Measurements from ENCODE around the gene GALR2. TPM values are rescaled to one million over a fixed set of nuclear protein-coding genes. Genes with fewer than 3 reads are reported as not detected.
"Not testable (repeated sequence)": the region's sequence is repeated elsewhere in the genome, so short reads cannot be mapped to it uniquely, and the experiment has no call there.

GALR2 gene
- total RNA-seq, 2 experiments from 2014 or later = 0.59 to 1.0 TPM

- DNase-seq = no peak
- no peaks in the 10 kb centered on the region for H3K9me3 Mint-ChIP-seq
- H3K4me3 ChIP-seq (ENCODE audit: low read length) = no peak overlapping the region
- H3K27ac ChIP-seq (ENCODE audit: low read depth in 1 of 2, low read length in 2 of 2) = no peak overlapping the region
- H3K27me3 Mint-ChIP-seq = no peaks in the 10 kb centered on the region
- ChIA-PET POLR2A (no interaction called here), CTCF (no interaction called here)
- no peaks in the 10 kb centered on the region for H3K9me3 ChIP-seq (ENCODE audit: control insufficient read depth in 1 of 2, insufficient read depth in 1 of 2, low read length in 2 of 2)
- no peak for ATAC-seq (ENCODE audit: poor library complexity)
- H3K4me3 Mint-ChIP-seq = no peak overlapping the region
- peaks cover 51% of the 10 kb centered on the region for H3K36me3 Mint-ChIP-seq (ENCODE audit: low read depth)
- H3K27ac Mint-ChIP-seq = peak overlapping the region; percentile 24
- intact Hi-C loops (cut with DNase I, micrococcal nuclease) = no loop called here
- TF ChIP-seq, protein P1, sequence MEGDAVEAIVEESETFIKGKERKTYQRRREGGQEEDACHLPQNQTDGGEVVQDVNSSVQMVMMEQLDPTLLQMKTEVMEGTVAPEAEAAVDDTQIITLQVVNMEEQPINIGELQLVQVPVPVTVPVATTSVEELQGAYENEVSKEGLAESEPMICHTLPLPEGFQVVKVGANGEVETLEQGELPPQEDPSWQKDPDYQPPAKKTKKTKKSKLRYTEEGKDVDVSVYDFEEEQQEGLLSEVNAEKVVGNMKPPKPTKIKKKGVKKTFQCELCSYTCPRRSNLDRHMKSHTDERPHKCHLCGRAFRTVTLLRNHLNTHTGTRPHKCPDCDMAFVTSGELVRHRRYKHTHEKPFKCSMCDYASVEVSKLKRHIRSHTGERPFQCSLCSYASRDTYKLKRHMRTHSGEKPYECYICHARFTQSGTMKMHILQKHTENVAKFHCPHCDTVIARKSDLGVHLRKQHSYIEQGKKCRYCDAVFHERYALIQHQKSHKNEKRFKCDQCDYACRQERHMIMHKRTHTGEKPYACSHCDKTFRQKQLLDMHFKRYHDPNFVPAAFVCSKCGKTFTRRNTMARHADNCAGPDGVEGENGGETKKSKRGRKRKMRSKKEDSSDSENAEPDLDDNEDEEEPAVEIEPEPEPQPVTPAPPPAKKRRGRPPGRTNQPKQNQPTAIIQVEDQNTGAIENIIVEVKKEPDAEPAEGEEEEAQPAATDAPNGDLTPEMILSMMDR (IDR thresholded peaks at IDR 0.05) = no peak
- H3K27me3 ChIP-seq (ENCODE audit: control insufficient read depth in 1 of 2, insufficient read depth in 2 of 2, low read length in 2 of 2) = no peaks in the 10 kb centered on the region
- H3K4me1 Mint-ChIP-seq (ENCODE audit: low read depth) = no peaks in the 10 kb centered on the region
- H3K4me1 ChIP-seq (ENCODE audit: insufficient read depth, low read length) = no peaks in the 10 kb centered on the region
- peaks cover 50% of the 10 kb centered on the region for H3K36me3 ChIP-seq (ENCODE audit: insufficient read depth, low read length)
These were observed 36.5 kb upstream of the GALR2 start for GRCh38 chr17:76038050-76038449.

GRCh38 chr17:76039121-76039520, 35.5 kb upstream of the GALR2 start:
- POLR2A ChIA-PET = no interaction called here
- TF ChIP-seq, protein P1 (IDR thresholded peaks at IDR 0.05) = no peak
- intact Hi-C loops (cut with DNase I, micrococcal nuclease) = no loop called here
- ATAC-seq (ENCODE audit: poor library complexity) (no peak), DNase-seq (no peak)
- Histone ChIP-seq H3K9me3 (ENCODE audit: control insufficient read depth in 1 of 2, insufficient read depth in 1 of 2, low read length in 2 of 2) (no peaks in the 10 kb centered on the region), H3K27me3 (ENCODE audit: control insufficient read depth in 1 of 2, insufficient read depth in 2 of 2, low read length in 2 of 2) (no peaks in the 10 kb centered on the region), H3K4me1 (ENCODE audit: insufficient read depth, low read length) (no peaks in the 10 kb centered on the region), H3K4me3 (ENCODE audit: low read length) (no peak overlapping the region), H3K27ac (ENCODE audit: low read depth in 1 of 2, low read length in 2 of 2) (no peak overlapping the region), H3K36me3 (ENCODE audit: insufficient read depth, low read length) (peaks cover 61% of the 10 kb centered on the region)
- H3K4me1 Mint-ChIP-seq (ENCODE audit: low read depth) = no peaks in the 10 kb centered on the region
- no peaks in the 10 kb centered on the region for H3K27me3 Mint-ChIP-seq
- peaks cover 62% of the 10 kb centered on the region for H3K36me3 Mint-ChIP-seq (ENCODE audit: low read depth)
- CTCF ChIA-PET = no interaction called here
- no peaks in the 10 kb centered on the region for H3K9me3 Mint-ChIP-seq
- H3K4me3 Mint-ChIP-seq = no peak overlapping the region
- H3K27ac Mint-ChIP-seq = no peak overlapping the region

DNA sequence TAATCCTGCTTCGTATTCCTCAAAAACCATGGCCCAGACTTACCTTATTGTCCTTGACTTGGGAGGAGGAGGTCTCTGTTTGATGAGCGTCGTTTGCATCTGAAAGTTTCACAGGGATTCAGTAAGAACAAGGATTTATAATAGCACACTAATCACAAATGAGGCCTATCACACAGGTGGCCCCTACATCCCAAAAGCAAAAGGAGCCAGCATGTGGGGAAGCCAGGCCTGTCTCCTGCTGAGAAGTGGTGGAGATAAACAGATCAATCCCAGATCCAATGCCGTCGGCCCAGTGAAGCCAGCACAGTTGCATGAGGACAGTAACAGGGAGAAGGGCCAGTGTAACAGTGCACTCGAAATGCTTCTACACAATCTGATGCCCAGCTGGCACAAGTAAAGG, 34.2 kb upstream of the GALR2 start:
- Histone ChIP-seq H3K4me3 (ENCODE audit: low read length) (no peak overlapping the region), H3K4me1 (ENCODE audit: insufficient read depth, low read length) (no peaks in the 10 kb centered on the region), H3K9me3 (ENCODE audit: control insufficient read depth in 1 of 2, insufficient read depth in 1 of 2, low read length in 2 of 2) (no peaks in the 10 kb centered on the region), H3K36me3 (ENCODE audit: insufficient read depth, low read length) (peaks cover 73% of the 10 kb centered on the region), H3K27ac (ENCODE audit: low read depth in 1 of 2, low read length in 2 of 2) (no peak overlapping the region), H3K27me3 (ENCODE audit: control insufficient read depth in 1 of 2, insufficient read depth in 2 of 2, low read length in 2 of 2) (no peaks in the 10 kb centered on the region)
- Mint-ChIP-seq H3K36me3 (ENCODE audit: low read depth) (peaks cover 75% of the 10 kb centered on the region), H3K4me1 (ENCODE audit: low read depth) (no peaks in the 10 kb centered on the region), H3K9me3 (no peaks in the 10 kb centered on the region), H3K27ac (no peak overlapping the region), H3K27me3 (no peaks in the 10 kb centered on the region), H3K4me3 (no peak overlapping the region)
- TF ChIP-seq, protein P1 (IDR thresholded peaks at IDR 0.05) = no peak
- intact Hi-C loops (cut with DNase I, micrococcal nuclease) = no loop called here
- ATAC-seq (ENCODE audit: poor library complexity) (no peak), DNase-seq (no peak)
- CTCF ChIA-PET = no interaction called here
- POLR2A ChIA-PET = interaction anchor here (1.6 kb wide), 1 partner anchor 10 kb away, joined by 5 read pairs; no protein-coding TSS in a partner anchor

DNA sequence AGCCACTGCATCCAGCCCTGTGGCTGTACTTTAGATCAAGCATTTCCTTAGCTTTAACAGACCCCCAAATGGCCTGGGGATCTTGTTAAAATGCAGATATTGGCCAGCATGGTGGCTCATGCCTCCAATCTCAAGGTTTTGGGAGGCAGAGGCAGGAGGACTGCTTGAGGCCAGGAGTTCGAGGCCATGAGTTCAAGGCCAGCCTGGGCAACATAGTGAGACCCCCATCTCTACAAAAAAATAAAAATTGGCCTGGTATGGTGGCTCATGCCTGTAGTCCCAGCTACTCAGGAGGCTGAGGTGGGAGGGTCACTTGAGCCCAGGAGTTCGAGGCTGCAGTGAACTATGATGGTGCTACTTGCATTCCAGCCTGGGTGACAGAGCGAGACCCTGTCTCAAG, 31.7 kb upstream of the GALR2 start:
- ATAC-seq (ENCODE audit: poor library complexity); H3K27ac ChIP-seq (ENCODE audit: low read depth in 1 of 2, low read length in 2 of 2); H3K9me3 Mint-ChIP-seq; CTCF ChIA-PET; H3K27me3 Mint-ChIP-seq; H3K4me1 ChIP-seq (ENCODE audit: insufficient read depth, low read length); H3K4me1 Mint-ChIP-seq (ENCODE audit: low read depth); POLR2A ChIA-PET; H3K4me3 Mint-ChIP-seq; H3K27me3 ChIP-seq (ENCODE audit: control insufficient read depth in 1 of 2, insufficient read depth in 2 of 2, low read length in 2 of 2); H3K9me3 ChIP-seq (ENCODE audit: control insufficient read depth in 1 of 2, insufficient read depth in 1 of 2, low read length in 2 of 2); intact Hi-C loops (cut with DNase I, micrococcal nuclease); H3K27ac Mint-ChIP-seq; H3K4me3 ChIP-seq (ENCODE audit: low read length); DNase-seq: not testable (repeated sequence)
- peaks cover 93% of the 10 kb centered on the region for H3K36me3 Mint-ChIP-seq (ENCODE audit: low read depth)
- peaks cover 95% of the 10 kb centered on the region for H3K36me3 ChIP-seq (ENCODE audit: insufficient read depth, low read length)

DNA sequence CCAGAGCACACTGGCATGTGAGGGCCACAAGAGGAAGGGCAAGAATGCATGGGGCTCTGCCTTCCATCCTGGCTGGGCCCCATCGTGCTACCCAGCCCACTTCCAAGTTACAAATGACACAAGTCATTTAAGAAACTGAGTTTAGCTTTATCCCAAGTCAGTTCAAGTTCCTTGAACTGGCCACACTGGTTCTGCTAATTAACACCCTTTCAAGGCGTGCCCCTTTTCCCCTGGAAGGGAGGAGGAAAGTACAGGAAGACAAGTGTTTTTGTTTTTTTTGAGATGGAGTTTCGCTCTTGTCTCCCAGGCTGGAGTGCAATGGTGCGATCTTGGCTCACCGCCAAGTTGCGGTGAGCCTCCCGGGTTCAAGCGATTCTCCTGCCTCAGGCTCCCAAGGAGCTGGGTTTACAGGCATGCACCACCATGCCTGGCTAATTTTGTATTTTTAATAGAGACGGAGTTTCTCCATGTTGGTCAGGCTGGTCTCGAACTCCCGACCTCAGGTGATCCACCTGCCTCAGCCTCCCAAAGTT, 30.0 kb upstream of the GALR2 start:
- H3K9me3 ChIP-seq (ENCODE audit: control insufficient read depth in 1 of 2, insufficient read depth in 1 of 2, low read length in 2 of 2); H3K4me3 ChIP-seq (ENCODE audit: low read length); CTCF ChIA-PET; H3K27me3 Mint-ChIP-seq; H3K27ac Mint-ChIP-seq; H3K4me3 Mint-ChIP-seq; POLR2A ChIA-PET; ATAC-seq (ENCODE audit: poor library complexity); H3K9me3 Mint-ChIP-seq; intact Hi-C loops (cut with DNase I, micrococcal nuclease); H3K27ac ChIP-seq (ENCODE audit: low read depth in 1 of 2, low read length in 2 of 2); DNase-seq; H3K4me1 ChIP-seq (ENCODE audit: insufficient read depth, low read length); H3K27me3 ChIP-seq (ENCODE audit: control insufficient read depth in 1 of 2, insufficient read depth in 2 of 2, low read length in 2 of 2): not testable (repeated sequence)
- Mint-ChIP-seq H3K4me1 (ENCODE audit: low read depth) (peaks cover 13% of the 10 kb centered on the region), H3K36me3 (ENCODE audit: low read depth) (peaks cover 93% of the 10 kb centered on the region)
- peaks cover 95% of the 10 kb centered on the region for H3K36me3 ChIP-seq (ENCODE audit: insufficient read depth, low read length)

Measured in CD4-positive, alpha-beta T cell (primary cell).